Activated naive CD4-positive, alpha-beta T cell (primary cell): ENCODE results near the gene BTNL9.
"Not testable (repeated sequence)": the region's sequence is repeated elsewhere in the genome, so short reads cannot be mapped to it uniquely, and the experiment has no call there.

Source experiments
- DNase-seq, 4 experiments: peaks; one replicate each; lab custom pipeline; 2025; lab: John Stamatoyannopoulos, UW

BTNL9 gene

DNA sequence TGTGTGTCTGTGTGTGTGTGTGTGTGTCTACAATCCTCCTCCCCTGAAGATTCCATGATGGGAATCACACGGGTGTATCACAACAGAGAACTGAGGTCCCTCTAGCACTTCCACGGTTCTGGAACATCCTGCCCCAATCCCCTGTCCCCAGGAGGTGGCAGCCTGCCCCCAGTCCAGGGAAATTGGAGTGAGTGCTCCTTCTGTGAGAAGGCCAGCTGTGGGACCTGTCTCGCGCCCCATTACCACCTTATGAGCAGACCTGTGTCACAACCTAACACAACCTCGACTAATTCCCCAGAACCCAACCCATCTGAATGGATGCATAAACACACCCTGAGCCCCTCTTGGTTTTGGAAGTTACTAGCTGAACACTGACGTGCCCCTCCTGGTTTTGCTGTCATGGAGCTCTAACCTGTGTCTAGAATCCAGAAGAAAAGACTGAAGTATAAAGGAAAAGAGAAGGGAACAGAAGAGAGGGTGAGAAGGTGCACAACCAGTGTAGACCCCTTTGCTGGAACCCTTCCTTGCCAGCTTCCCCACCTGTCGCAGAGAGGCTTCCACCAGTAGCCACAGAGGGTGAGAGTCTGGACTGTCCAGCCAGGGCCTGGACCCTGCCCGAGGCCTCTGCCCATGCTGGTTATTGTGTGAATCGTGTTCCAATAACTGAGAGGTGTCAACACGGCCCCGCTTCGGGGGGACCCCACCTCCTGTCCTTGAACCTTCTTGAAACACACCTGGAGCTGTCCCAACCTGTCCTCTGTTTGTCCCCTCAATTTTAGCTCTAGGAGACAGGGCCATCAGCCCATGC, 3.4 kb downstream of the BTNL9 start:
- no peak for DNase-seq

DNA sequence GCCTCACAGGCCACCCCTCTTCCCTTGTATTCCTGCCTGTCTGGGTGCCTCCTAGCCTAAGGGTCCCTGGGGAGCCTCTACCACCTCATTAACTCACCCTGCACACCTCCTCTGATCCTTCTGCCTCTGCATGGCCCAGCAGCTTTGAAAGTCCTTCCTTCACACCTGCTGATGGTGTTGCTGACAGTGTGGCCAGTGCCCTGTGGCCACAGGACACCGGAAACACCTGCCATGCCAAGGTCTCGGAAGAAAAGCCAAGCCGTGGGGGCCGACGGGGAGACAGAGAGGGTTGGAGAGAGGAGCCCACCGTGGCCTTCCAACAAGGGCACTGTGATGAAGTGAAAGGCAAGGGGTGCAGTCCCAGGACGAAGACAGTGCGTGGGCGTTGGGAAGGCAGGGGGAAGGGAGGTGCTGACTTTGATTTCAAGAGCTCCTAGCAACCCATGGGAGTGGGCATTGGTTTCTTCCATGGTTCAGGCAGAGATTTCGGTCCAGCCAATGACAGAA, 4.1 kb downstream of the BTNL9 start:
- no peak for DNase-seq

DNA sequence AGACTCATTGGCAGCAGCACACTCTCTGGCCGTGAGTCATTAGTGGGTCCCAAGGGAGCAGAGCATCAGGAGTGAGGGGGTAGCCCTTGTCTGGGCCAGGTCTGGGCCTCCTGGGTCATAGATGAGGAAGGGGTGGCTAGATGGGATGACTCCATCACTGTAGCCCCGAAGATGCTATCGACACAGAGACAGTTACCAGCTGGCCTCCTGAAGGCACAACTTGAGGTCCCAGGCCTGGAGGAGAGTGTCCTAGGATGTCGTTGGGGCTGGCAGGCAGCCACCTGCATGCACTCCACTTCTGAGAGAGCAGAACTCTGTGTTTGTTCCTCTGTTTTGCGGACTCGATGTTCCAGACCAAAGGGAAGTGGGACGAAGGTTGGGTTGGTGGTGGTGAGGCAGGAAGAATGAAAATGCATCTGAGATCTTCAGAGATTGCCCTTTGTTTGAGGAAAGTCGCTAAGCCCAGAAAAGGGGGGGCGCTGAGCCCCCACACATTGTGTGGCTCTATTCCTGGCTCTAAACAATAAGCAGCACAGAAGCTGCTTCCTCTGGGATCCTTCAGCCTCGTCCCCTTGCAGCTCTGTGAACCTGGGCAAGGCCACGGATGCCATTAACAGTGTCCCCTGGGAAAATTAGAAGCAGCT, 4.7 kb downstream of the BTNL9 start:
- DNase-seq, result no peak

DNA sequence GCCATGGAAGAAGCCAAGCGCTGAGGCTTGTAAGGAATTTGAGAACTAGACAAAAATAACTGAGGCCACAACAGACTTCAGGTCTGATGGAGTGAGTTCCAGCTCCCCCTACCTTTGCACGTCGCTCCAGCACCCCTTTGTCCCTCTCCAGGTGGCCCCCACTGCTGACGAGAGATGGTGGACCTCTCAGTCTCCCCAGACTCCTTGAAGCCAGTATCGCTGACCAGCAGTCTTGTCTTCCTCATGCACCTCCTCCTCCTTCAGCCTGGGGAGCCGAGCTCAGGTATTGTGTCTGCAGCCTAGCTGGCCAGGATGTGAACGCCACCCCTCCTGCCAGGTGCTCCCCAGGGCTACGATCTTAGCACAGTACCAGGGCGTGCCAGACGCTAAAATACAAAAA, 5.2 kb downstream of the BTNL9 start:
- no peak for DNase-seq

DNA sequence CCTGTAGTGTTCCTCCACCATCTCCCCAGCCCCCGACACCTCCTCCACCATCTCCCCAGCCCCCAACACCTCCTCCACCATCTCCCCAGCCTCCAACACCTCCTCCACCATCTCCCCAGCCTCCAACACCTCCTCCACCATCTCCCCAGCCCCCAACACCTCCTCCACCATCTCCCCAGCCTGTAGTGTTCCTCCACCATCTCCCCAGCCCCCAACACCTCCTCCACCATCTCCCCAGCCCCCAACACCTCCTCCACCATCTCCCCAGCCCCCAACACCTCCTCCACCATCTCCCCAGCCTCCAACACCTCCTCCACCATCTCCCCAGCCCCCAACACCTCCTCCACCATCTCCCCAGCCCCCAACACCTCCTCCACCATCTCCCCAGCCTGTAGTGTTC, 5.8 kb downstream of the BTNL9 start:
- DNase-seq, result not testable (repeated sequence)

DNA sequence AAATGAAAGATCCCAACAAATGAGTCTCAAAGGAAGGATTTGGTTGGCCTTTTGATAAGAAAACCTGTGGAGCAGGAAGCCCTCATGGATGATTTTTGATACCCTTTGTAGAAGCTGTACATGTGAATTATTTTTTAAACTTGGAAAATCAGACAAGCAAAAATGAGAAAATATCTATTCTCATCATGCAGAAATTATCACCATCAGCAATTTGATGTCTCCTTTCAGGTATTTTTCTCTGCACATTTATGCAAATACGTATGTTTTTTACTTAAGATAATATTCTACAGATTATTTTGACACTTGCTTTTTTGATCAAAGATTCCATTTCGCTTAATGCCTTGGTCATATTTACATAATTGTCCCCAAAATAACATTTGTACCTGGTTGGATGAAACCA, 7.2 kb downstream of the BTNL9 start:
- no peak for DNase-seq

DNA sequence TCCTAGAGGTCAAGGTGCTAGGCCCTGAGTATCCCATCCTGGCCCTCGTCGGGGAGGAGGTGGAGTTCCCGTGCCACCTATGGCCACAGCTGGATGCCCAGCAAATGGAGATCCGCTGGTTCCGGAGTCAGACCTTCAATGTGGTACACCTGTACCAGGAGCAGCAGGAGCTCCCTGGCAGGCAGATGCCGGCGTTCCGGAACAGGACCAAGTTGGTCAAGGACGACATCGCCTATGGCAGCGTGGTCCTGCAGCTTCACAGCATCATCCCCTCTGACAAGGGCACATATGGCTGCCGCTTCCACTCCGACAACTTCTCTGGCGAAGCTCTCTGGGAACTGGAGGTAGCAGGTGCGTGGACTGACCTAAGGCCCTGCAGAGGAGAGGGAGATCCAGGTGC, 7.9 kb downstream of the BTNL9 start:
- DNase-seq, result no peak

DNA sequence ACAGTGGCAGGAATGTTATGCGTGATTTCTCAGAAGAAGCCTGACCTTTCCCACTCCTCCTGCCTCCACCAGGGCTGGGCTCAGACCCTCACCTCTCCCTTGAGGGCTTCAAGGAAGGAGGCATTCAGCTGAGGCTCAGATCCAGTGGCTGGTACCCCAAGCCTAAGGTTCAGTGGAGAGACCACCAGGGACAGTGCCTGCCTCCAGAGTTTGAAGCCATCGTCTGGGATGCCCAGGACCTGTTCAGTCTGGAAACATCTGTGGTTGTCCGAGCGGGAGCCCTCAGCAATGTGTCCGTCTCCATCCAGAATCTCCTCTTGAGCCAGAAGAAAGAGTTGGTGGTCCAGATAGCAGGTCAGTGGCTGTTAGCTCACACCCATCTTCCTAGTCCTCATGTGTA, 9.9 kb downstream of the BTNL9 start:
- no peak for DNase-seq

DNA sequence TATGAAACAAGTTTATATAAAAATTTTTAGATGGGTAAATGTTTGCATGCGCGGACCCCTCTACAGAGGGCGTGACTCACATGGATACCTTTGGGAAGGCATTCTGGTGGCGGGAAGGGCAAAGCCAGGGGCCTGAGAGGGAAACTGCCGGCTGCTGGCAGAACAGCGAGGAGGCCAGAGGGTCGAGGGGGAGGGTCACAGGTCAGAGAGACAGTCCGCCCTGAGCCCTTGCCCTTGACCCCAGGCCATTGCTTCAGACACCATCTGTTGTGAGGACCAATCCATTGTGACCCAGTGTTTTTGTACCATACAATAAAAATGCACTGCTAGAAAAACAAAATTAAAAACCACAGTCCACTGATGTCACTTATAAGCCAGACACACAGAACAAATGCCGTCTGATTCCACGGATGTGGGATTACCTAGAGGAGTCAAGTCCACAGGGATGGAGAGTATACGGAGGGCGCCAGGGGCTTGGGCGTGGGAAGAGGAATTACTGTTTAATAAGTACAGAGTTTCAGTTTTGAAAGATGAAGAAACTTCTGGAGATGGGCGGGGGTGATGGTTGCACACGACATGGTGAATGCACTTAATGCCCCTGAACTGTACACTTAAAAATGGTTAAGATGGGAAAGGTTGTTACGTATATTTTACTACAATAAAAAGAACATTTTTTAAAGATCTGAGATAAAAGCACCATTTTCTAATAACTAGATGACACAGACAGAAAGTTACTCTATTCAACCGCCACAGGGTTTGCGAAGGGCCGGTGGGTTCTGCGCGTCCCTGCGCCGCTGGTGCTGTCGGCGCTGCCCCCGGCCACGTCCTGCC, 12.0 kb downstream of the BTNL9 start:
- no peak for DNase-seq

DNA sequence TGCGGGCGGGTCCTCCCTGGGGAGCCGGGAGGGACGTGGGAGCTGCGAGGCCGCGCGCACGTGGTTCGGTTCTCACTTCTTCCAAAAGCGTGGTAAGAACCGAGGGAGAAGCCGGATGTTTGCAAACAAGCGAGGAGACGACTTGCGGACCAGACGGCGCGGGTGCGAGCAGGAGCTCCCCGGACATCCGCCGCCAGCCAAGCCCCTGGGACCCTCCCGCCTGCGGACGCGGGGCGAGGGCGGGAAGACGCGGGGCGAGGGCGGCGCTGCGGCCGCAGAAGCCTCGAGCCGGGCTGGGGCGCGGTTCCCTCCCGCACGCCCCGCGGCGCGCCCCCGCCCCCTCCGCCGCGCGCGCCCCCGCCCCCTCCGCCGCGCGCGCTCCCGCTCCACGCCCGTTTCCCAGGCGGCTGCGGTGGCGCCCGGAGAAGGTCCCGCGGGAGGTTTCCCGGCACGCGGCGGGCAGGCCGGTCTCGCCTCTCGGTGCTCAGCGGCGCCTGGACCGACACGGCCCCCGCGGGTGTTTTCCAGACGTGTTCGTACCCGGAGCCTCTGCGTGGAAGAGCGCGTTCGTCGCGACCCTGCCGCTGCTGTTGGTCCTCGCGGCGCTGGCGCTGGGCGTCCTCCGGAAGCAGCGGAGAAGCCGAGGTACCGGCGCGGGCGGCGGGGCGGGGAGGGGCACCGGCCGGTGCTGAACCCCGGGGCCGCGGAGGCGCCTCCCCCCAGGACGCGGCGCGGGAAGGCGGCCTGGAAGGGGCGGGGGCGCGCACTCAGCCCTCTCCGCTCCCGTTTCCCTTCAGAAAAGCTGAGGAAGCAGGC, 12.8 kb downstream of the BTNL9 start:
- DNase-seq, result no peak

DNA sequence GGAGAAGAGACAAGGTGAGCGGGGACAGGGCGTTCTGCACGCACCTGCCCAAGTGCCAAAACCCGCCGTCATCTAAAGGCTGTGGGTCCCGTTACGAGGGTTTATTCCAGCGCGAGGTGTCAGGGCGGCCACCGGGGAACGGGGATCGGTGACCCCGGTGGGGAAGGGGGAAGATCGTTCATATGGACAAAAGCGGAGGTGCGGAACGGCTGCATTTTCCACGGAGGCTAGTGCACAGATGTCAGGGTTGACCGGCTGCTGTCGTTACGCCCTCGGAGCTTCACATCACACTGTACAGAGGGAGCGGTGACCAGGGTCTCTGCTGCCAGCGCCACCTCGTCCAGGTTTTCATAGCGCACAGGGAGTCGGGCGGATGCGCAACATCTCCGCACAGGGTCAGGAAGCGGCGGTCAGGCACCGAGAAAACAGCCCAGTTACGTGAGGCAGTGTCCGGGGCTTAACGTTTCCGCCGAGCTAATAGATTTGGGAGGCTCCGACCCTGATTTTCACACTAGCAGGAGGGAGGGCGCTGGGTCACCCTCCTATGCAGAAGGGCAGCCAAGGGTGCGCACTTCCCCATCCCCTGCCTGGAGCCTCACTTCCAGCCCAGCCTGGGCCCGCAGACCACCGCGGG, 13.5 kb downstream of the BTNL9 start:
- no peak for DNase-seq

DNA sequence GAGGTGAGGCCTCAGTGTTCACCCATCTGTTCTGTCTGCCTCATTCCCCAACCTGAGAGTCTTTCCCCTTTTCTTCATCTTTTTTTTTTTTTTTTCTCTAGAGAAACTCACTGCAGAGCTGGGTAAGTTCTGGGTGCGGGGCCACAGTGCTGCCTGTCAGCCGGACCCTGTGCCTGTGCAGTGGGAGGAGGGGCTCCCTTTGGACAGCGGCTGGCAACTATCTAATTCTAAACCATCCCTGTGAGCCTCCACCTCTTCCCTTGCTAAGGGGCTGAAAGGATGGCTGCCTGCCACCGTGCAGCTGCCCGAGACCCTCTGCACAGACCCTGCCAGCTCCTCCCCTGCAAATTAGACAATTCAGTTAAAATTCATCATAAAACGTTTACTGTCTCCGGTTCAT, 14.1 kb downstream of the BTNL9 start:
- no peak for DNase-seq

DNA sequence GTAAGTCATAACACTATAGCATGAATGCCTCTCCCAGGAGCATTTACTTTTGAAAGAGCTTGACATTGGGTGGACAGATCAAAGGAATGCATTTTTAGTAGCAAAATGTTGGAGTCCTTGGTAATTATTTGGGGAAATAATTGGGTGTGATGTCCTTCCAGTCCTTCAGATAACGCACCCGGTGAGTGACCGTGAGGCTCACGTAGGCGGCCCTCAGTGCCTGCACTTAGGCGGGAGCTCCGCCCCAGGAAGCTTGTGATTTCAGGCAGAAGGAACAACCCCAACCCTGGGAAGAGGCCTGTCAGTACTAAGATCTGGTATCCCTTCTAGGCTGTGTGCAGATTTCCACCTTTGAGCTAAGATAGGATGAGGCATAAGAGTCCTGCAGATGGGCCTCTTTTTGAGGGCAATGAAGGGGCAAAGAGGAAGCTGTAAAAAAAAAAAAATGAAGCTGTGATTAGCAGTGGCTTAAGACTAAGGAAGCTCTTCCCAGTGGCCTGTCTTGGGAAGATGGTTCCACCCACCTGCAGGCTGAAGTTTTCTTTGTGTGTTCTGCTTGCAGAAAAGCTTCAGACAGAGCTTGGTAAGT, 14.9 kb downstream of the BTNL9 start:
- DNase-seq, result no peak

DNA sequence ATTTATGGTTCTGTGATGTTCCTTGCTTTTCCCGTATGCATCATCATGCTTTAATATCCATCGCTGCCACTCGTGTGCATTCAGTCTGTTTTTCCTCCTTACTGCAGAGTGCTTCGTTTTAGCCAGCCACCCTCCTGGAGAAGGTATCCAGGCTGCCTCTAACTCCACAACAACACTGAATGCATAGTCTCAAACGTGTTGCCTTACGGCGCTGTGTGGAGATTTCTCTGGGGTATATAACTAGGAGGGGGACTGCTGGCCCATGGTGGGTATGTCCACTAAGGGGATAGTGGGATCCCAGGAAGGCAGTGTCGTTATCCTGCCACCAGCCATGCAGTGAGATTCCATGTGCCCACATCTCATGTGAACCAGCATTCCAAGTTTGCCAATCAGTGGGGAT, 16.4 kb downstream of the BTNL9 start:
- DNase-seq, result no peak

DNA sequence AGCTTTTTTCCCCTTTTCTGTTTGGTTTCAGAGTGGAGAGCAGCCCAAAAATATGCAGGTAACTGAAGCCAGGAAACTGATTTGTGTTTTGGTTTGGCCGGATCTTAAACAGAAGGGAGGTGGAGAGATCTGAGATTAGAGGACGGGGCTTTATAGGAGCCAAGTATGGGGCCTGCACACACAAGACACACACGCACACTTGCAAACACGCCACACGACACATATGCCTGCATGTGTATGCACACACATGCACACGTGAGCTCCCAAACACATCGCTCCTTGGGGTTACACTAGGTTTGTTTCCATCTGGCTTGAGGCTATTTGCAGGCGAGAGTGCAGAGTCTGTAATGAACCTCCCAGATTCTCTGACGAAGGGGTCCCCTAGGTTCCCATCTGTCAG, 18.3 kb downstream of the BTNL9 start:
- no peak for DNase-seq

DNA sequence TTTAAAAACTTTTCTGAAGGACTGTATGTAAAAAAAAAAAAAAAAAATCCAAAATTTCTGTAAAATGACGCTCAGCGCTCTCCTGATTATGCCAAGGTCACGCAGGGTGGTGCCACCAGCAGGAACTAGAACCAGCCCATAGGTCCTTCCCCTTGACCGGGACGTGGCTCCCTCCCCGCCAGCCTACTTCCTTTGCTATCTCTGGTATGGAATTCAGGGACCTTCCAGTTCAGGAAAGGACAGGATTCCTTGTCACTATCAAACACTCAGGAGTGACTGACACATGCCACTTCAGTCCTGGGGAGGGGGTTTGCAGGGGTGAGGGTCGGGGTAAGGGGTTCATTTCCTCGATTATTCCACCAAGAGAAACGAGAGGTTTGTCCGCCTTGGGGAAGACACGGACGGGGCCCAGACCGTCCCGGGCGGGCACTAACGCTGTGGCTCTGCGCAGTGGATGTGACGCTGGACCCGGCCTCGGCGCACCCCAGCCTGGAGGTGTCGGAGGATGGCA, 18.8 kb downstream of the BTNL9 start:
- DNase-seq, result no peak

DNA sequence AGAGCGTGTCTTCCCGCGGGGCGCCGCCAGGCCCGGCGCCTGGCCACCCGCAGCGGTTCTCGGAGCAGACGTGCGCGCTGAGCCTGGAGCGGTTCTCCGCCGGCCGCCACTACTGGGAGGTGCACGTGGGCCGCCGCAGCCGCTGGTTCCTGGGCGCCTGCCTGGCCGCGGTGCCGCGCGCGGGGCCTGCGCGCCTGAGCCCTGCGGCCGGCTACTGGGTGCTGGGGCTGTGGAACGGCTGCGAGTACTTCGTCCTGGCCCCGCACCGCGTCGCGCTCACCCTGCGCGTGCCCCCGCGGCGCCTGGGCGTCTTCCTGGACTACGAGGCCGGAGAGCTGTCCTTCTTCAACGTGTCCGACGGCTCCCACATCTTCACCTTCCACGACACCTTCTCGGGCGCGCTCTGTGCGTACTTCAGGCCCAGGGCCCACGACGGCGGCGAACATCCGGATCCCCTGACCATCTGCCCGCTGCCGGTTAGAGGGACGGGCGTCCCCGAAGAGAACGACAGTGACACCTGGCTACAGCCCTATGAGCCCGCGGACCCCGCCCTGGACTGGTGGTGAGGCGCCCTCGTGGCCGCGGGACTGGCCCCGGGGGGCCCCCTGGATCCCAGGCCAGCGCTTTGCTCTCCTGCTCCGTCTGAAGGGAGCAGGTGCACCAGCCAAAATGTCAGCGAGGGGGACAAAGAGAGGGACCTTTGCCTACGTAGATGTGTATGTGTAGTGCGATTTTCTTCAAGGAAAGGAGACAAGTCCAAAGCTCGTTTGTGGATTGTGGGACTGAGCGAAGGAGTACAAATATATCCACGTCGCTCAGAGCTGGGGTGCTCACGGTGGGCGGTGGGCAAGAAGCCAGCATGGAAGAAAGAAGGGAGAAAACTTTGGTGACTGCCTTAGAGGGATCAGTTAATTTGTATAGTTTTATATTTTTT, 19.5 kb downstream of the BTNL9 start:
- DNase-seq, result no peak

DNA sequence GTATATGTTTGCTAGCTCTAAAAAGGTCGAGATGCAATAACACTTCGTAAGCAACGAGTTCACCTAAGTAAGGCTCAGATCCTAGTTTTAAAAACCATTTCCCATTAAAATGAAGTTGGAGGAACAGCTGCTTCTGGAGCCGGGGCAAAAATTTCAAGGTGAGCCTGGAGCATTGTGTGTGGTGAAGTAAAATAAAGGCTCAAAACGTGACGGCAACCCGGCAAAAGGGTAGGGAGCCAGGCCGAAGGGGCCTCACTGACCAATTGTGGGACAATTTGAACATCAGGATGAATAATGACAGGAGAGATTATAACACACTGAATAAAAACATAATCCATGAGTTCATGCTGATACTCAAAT, 20.1 kb downstream of the BTNL9 start:
- no peak for DNase-seq

DNA sequence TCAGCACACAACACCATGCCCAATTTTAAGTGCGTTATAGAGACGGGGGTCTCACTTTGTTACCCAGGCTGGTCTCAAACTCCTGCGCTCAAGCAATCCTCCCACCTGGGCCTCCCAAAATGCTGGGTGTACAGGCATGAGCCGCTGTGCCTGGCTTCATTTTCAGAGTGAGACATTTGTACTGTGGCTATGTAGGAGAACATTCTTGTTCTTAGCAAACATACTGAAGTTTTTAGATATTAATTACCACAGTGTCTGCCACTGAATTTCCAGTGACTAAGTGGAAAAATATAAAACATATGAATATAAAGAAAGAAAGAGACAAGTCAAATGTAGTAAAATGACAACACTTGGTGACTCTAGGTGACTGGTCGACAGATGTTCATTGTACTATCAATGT, 20.9 kb downstream of the BTNL9 start:
- DNase-seq, result no peak

DNA sequence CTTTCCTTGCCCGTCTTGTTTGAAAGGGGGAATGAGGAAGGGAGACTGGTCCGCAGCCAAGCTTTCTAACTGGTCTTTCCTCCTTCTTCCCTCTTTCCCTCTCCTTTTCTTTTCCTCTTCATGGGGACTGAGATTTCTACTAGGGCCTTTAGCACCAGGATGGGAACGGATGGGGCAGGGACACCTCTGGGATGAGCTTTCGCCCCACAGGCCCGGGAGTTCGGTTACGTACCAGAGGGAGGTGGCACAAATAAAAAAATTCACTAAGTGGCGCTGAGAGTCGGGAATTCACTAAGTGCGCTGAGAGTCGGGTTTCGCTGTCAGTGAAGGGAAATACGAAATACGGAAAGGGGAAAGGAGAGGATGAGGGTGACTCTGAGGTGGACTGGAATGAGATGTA, 21.6 kb downstream of the BTNL9 start:
- DNase-seq, result no peak
